Mesenteric fat pad (tissue), 1 donor: Measurements from ENCODE around the gene RDH11. TPM values are rescaled to one million over a fixed set of nuclear protein-coding genes. Genes with fewer than 3 reads are reported as not detected.
A peak's percentile ranks its signal among the peaks of the same experiment; 100 is the strongest.
"Not testable (repeated sequence)": the region's sequence is repeated elsewhere in the genome, so short reads cannot be mapped to it uniquely, and the experiment has no call there.

Source experiments
- DNase-seq: peaks from one replicate; pipeline ENCODE4 v3.0.0-alpha.2; 2020; ENCODE audit warnings: low spot score
- long read RNA-seq: library from polyadenylated mRNA; unstranded; transcript quantifications from one replicate; pipeline ENCODE4 v2.0.0, GENCODE V29; 2020
- total RNA-seq: library from RNA; stranded (reverse); fragmentation: NEBNext Ultra II Directional; extraction: Animal tissue kit (Norgen Biotek cat#: 25700); gene quantifications from one replicate; pipeline ENCODE4 v1.2.1, GENCODE V29; 2021
- donor health status: DM: yes; HTN: yes; CAD: no.

Gene RDH11, protein sequence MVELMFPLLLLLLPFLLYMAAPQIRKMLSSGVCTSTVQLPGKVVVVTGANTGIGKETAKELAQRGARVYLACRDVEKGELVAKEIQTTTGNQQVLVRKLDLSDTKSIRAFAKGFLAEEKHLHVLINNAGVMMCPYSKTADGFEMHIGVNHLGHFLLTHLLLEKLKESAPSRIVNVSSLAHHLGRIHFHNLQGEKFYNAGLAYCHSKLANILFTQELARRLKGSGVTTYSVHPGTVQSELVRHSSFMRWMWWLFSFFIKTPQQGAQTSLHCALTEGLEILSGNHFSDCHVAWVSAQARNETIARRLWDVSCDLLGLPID
- total RNA-seq = 33.1 TPM
- long read RNA-seq, transcript RDH11-201 (7 exons, 2,588 nt) = major isoform, 161 of 196 reads
- long read RNA-seq, partial matches to known transcripts = 6 of 196 reads
- long read RNA-seq, other reads (novel, unspliced or antisense) = 21 of 196 reads

GRCh38 chr14:67695394-67695949 is at the start of gene RDH11:
RDH11 (minus strand) TSS chr14:67695764; CDS start chr14:67695703, 61 bp downstream.
- DNase-seq = peak; percentile 93

DNA sequence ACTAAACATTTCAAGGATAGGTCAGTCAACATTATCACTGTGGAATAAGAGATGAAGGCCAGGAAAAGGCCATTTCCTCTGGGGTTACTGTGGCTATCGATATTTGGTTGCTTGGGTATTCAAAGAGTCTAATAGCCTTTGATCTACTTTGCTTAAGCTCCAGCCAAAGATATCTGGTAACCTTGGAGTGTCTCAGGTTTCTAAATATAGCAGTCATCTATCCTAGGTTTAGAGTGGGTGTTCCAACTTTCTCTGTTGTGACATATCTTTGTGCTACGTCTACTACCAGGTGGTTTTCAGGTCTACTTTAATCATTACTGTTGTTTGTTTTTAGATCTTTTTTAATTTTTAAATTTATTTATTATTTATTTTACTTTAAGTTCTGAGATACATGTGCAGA is 48.5 kb upstream of the RDH11 start:
- no peak for DNase-seq

- no peak for DNase-seq
These were observed 43.4 kb upstream of the RDH11 start for GRCh38 chr14:67738740-67739504.

DNA sequence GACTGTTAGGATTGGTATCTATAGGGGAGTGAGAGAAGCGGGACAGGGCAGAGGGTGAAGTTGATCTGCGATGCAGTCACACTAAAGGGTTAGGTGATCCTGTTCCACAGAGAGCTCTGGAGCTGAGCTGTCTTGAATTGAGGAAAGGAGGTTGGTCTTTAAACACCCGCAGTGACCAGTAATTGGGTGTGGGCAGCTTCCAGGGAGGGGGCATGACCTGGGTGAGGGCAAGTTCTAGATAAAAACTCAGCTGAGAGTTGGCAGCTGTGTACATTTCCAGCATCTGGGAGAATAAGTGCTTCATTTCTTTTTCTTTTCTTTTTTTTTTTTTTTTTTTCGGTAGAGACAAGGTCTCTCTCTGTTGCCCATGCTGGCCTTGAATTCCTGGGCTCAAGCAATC is 41.2 kb upstream of the RDH11 start:
- no peak for DNase-seq

DNA sequence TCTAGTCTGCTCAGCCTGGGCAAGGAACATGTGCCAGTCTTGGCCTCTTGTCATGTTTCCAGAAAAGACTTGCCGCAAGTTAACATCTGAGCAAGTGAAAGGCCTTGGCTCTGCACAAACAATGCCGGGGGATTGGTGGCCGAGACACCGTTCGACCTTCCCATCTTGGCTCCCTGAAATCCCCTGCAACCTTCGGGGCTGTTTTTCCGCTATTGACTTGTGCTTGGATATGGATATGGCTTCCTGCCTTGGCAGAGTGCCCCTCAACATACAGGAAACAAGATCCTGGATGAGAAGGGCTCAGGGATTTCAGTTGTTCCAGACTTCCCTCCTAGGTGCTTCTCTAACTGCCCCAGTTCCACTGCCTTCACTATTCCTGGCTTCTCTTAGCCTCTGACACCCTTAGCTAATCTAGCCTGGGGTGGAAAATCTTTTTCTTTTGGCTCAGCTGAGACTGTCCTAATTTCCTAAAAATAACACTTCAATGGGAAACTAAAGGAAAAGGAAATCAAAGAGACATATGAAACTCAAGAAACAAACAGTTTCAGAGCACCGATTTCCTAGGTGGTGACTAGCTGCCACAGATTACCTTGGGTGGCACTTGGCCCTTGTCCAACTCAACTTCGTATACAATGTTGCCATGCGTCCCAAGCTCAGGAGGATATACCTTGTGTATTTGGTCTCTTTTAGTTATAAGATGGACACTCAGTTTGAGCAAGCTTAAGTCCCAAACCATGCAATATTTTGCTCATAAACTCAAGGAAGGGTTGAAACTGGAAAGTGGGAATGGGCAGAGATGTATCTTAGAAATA is 40.0 kb upstream of the RDH11 start:
- no peak for DNase-seq

- no peak for DNase-seq
These were observed 39.1 kb upstream of the RDH11 start for GRCh38 chr14:67734675-67735074.

DNA sequence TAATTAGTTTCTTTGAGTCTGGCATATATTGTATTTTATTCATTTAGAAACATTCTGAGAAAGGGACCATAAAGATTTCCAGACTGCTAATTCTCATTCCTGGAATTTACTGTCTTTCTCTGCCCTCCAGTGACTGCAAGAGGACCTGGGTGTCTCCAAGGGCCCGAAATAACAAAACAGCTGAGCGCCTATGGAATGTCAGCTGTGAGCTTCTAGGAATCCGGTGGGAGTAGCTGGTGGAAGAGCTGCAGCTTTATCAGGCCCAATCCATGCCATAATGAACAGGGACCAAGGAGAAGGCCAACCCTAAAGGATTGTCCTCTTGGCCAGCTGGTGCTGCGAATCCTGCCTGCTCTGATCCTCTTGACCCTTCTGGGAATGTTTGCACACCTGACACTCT is 38.1 kb upstream of the RDH11 start:
- no peak for DNase-seq

- no peak for DNase-seq
These were observed 33.7 kb upstream of the RDH11 start for GRCh38 chr14:67729072-67729885.

GRCh38 chr14:67728258-67728657 is 32.7 kb upstream of the RDH11 start:
- no peak for DNase-seq

DNA sequence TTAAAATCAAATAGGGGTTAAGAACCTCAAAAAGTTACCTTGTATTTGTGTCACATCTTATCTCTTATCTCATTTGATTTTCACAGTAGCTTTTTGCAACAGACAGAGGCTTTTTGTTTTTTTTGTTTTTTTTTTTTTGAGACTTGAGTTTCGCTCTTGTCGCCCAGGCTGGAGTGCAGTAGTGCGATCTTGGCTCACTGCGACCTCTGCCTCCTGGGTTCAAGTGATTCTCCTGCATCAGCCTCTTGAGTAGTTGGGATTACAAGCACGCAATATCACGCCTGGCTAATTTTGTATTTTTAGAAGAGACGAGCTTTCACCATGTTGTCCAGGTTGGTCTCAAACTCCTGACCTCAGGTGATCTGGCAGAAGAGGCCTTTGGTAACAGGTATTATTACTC is 31.8 kb upstream of the RDH11 start:
- DNase-seq = no peak

GRCh38 chr14:67725171-67725570 is 29.6 kb upstream of the RDH11 start:
- DNase-seq = no peak

GRCh38 chr14:67722293-67722692 is 26.7 kb upstream of the RDH11 start:
- DNase-seq = no peak

DNA sequence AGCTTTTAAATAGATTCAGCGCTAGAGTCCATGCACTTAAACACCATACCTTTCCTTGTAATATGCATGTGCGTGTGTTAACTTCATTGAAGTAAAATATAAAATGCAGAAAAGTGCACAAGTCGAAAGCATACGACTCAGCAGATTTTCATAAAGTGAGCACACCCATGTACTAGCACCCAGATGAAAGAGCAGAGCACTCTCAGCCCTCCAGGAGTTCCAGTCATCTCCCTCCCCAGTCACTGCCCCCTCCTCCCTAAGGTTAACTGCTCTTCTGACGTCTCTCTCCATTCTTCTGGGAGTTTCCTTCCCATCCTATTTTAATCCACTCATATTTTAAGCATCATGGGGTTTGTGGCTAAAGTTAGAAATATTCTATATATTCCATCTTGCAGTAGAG is 26.3 kb upstream of the RDH11 start:
- no peak for DNase-seq

GRCh38 chr14:67719866-67720265 is 24.3 kb upstream of the RDH11 start:
- DNase-seq = no peak

DNA sequence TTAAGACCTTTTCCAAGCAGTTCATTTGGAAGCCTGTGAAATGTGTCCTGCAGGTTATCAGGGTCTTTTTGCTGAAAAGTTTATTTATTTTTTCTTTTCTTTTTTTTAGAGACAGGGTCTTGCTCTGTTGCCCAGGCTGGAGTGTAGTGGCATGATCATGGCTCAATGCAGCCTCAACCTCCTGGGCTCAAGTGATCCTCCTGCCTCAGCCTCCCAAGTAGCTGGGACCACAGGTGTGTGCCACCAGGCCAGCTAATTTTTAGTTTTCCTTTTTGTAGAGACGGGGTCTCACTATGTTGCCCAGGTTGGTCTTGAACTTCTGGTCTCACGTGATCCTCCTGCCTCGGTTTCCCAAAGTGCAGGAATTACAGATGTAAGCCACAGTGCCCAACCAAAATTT is 23.8 kb upstream of the RDH11 start:
- DNase-seq = not testable (repeated sequence)

DNA sequence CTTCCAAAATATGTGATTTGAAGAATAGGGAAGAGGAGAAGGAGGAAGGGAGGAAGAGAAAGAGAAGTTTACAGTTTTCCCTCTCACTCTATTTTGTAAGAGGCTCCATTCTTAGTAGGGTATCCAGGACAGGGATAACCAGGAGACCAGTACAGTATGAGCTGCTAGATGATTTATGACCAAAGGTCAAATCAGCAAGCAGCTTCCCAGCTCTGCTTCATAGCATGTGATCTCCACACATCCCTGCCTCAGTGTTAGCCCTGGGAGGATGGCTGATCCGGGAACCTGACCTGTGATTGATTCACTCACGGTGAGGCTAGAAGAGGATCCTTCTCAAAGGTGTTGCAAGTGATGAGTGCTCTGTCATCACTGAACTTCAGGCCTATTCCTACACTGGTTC is 22.7 kb upstream of the RDH11 start:
- no peak for DNase-seq

GRCh38 chr14:67717048-67717447 is 21.5 kb upstream of the RDH11 start:
- DNase-seq = no peak

DNA sequence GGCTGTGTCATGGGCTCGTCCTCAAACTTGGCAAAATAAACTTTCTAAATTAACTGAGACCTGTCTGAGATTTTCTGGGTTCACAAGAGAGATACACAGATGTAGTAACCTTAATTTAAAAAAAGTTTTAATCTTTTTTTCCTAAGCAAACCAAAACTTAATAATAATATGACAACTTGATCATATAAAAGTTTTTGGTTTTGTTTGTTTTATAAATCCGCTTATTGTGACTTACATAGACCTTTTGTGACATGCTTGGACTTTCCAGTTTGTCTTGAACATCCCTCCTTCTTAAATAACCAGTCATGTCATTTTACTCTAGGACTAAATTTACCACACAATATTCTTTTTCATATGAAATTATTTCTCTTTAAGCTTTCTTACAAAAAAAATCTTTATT is 14.6 kb upstream of the RDH11 start:
- DNase-seq = no peak

GRCh38 chr14:67709796-67710195 is 14.2 kb upstream of the RDH11 start:
- not testable (repeated sequence) for DNase-seq

DNA sequence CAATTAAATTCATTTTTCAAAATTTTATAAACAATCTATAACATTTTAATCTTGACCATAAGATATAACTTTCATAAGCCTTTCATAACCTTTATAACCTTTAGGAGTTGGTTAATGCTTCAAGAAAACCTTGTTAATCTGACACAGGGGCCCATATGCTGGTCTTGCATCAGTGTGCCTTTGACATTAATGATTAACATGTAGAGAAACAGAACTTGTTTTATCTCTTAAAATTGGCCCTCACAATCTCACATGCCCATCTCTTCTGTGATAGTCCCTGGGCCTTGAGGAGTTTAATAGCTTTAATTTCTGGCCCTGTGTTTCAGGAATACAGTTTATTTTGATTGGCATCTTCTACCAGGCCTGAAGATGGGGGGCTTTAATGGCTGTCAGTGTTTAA is 13.8 kb upstream of the RDH11 start:
- DNase-seq = not testable (repeated sequence)
